Measurements from ENCODE around the gene CEP63.

CEP63 gene

GRCh38 chr3:134485718-134486576 lies at the start of gene CEP63, which contains the start of gene ANAPC13:
Gene CEP63, plus strand, starts transcription at chr3:134486057. Its CDS starts 9,264 bp downstream, at chr3:134495321.
Gene ANAPC13, minus strand, starts transcription at chr3:134485985. Its CDS starts 3,081 bp downstream, at chr3:134482904.
- DNase-seq: peak; percentile 97

- no peak for DNase-seq
Measured at GRCh38 chr3:134437211-134437752, 48.6 kb upstream of the CEP63 start.

GRCh38 chr3:134441321-134441720 lies 44.5 kb upstream of the CEP63 start:
- DNase-seq: no peak

GRCh38 chr3:134441821-134442220 lies 44.0 kb upstream of the CEP63 start:
- DNase-seq: no peak

- DNase-seq: no peak
Measured at GRCh38 chr3:134445095-134445494, 40.8 kb upstream of the CEP63 start.

- DNase-seq: no peak
Measured at GRCh38 chr3:134445636-134446035, 40.2 kb upstream of the CEP63 start.

- no peak for DNase-seq
Measured at GRCh38 chr3:134446800-134447199, 39.1 kb upstream of the CEP63 start.

- DNase-seq: no peak
Measured at GRCh38 chr3:134447351-134447750, 38.5 kb upstream of the CEP63 start.

- DNase-seq: no peak
Measured at GRCh38 chr3:134448664-134449063, 37.2 kb upstream of the CEP63 start.

GRCh38 chr3:134449277-134449676 lies 36.6 kb upstream of the CEP63 start:
- peak; percentile 43 for DNase-seq

GRCh38 chr3:134449951-134450350 lies 35.9 kb upstream of the CEP63 start:
- DNase-seq: no peak

- no peak for DNase-seq
Measured at GRCh38 chr3:134453631-134454030, 32.2 kb upstream of the CEP63 start.

GRCh38 chr3:134457376-134458074 lies 28.3 kb upstream of the CEP63 start:
- DNase-seq: no peak

- DNase-seq: no peak
Measured at GRCh38 chr3:134458406-134458945, 27.4 kb upstream of the CEP63 start.

- DNase-seq: no peak
Measured at GRCh38 chr3:134459562-134459961, 26.3 kb upstream of the CEP63 start.

- no peak for DNase-seq
Measured at GRCh38 chr3:134460965-134461364, 24.9 kb upstream of the CEP63 start.

- DNase-seq: no peak
Measured at GRCh38 chr3:134462331-134462941, 23.4 kb upstream of the CEP63 start.

GRCh38 chr3:134463676-134464063 lies 22.2 kb upstream of the CEP63 start:
- no peak for DNase-seq

GRCh38 chr3:134464064-134464688 lies 21.7 kb upstream of the CEP63 start:
- DNase-seq: no peak

- no peak for DNase-seq
Measured at GRCh38 chr3:134464689-134465365, 21.0 kb upstream of the CEP63 start.

GRCh38 chr3:134466331-134466730 lies 19.5 kb upstream of the CEP63 start:
- no peak for DNase-seq

- no peak for DNase-seq
Measured at GRCh38 chr3:134468519-134468918, 17.3 kb upstream of the CEP63 start.
